ENCODE measurements around the gene TUBG2.

DNA sequence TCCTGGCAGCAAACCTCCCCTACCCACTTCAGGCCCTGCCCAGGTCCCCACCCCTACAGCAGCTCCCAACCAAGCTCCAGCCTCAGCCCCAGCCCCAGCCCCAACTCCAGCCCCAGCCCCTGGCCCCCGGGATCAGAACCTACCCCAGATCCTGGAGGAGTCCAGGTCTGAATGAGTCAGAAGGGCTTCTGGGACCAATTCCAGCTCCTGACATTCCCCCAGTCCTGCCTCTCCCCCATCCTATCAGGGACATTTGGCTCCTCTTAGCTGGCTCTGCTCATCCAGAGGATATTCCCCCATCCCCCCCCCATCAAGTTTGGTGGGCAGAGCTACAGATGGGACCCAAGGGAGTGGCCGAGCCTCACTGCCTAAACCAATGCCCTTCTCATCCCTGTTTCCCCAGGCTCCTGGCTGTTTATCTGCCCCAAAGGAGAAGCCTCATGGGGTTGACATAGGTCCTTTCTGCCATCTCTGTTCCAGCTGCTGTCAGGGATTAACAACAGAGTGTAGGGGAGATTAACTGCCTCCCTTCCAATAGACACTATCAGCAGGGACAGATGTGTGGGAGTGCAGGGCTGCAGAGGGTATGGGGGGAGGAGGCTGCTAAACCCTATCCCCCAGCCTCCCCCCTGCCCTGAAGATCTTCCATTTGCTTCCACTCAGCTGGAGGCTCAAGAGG lies 39.8 kb downstream of the TUBG2 start:
- TF ChIP-seq EZH2phosphoT487 (IDR thresholded peaks at IDR 0.05; ENCODE audit: borderline replicate concordance, low read depth) (no peak), FOXM1 (IDR thresholded peaks at IDR 0.05; ENCODE audit: low read depth) (no peak)
- TF ChIP-seq, protein P1, sequence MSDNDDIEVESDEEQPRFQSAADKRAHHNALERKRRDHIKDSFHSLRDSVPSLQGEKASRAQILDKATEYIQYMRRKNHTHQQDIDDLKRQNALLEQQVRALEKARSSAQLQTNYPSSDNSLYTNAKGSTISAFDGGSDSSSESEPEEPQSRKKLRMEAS (IDR thresholded peaks at IDR 0.05; ENCODE audit: low read depth): no peak

Measured in SK-N-SH (cell line).